ENCODE measurements around the gene ARID1B. TPM values are rescaled to one million over a fixed set of nuclear protein-coding genes. Genes with fewer than 3 reads are reported as not detected.

Gene ARID1B
- total RNA-seq, 2 donors from 2014 or later, result 66.7 to 67.3 TPM

DNA sequence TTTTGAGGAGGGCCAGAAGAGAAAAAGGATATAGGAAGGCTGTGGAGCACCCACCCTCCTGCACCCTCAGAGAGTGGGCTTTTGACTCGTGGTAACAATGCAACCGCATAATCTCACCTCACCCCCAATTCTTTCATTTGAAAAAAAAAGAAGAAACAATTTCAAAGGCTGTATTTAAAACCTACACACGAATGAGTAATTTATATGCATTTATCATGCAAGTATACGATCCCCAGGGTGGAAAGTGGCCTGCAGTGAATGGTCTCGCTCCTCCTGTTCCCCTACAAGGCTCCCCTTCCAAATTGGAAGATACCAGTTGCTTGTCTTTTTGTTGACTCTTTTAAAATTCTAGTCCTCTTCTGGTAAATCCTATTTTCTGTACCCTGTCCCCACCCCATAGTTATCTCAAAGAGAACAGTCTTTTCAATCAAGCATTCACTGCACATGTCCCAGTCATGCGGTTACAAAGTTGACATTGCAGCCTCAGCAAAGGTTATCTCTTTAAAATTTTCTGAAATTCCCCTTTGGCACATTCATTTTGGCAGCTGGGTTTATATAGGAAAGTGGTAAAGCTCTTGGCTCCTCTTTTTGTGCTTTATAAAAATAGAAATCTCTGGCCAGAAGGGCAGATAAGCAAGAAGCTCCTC lies 110.6 kb downstream of the ARID1B start:
- ATAC-seq (replicated peaks), result no peak
- no peak overlapping the region for H3K27ac Mint-ChIP-seq
- H3K36me3 Mint-ChIP-seq (ENCODE audit: low read depth), result no peaks in the 10 kb centered on the region
- no peak overlapping the region for H3K4me3 Mint-ChIP-seq
- H3K4me1 Mint-ChIP-seq, result peaks cover 30% of the 10 kb centered on the region
- no peaks in the 10 kb centered on the region for H3K9me3 Mint-ChIP-seq
- no peaks in the 10 kb centered on the region for H3K27me3 Mint-ChIP-seq

GRCh38 chr6:156889469-156889868 lies 112.3 kb downstream of the ARID1B start:
- Mint-ChIP-seq H3K27ac (no peak overlapping the region), H3K9me3 (no peaks in the 10 kb centered on the region), H3K4me1 (peaks cover 28% of the 10 kb centered on the region), H3K36me3 (ENCODE audit: low read depth) (no peaks in the 10 kb centered on the region), H3K4me3 (no peak overlapping the region), H3K27me3 (no peaks in the 10 kb centered on the region)
- ATAC-seq (replicated peaks), result no peak

- Mint-ChIP-seq H3K36me3 (ENCODE audit: low read depth) (no peaks in the 10 kb centered on the region), H3K4me1 (peaks cover 33% of the 10 kb centered on the region), H3K27me3 (no peaks in the 10 kb centered on the region), H3K4me3 (no peak overlapping the region), H3K9me3 (no peaks in the 10 kb centered on the region), H3K27ac (no peak overlapping the region)
- ATAC-seq (replicated peaks), result no peak
Measured at GRCh38 chr6:156889986-156890385, 112.8 kb downstream of the ARID1B start.

DNA sequence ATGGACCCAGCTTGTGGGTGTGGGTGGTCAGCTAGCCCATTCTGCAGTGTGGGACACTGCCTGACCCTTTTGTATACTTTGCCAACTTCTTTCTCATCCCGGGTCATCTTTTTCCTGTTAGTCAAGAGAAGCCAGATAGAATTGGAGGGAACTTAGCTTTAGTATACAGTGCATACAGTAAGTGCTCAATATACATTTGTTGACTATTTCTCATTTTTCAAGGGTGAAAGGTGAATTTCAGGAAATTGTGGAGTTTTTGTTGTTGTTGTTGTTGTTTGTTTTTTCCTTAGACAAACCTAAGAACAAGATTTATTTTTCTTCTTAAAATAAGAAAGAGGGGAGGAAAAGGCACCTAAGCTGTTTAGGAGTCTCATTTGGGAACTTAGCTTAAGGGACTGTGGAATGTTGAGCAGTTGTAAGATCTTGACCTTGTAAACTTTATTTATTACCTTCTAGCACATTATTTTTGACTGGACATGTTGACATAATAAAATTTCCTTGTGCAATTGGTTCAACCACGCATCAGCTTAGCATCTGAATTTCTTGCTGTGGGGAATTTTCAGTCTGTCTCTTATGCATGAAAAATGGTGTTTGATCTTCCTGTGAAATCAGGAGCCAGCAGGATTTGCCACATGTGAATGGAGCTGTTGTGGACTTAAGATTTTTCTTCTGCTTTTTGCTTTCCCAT lies 113.6 kb downstream of the ARID1B start:
- Mint-ChIP-seq H3K4me3 (no peak overlapping the region), H3K27ac (no peak overlapping the region), H3K36me3 (ENCODE audit: low read depth) (no peaks in the 10 kb centered on the region), H3K9me3 (no peaks in the 10 kb centered on the region), H3K4me1 (peaks cover 35% of the 10 kb centered on the region), H3K27me3 (no peaks in the 10 kb centered on the region)
- no peak for ATAC-seq (replicated peaks)

- Mint-ChIP-seq H3K36me3 (ENCODE audit: low read depth) (peaks cover 17% of the 10 kb centered on the region), H3K27me3 (no peaks in the 10 kb centered on the region), H3K4me1 (peaks cover 45% of the 10 kb centered on the region), H3K9me3 (no peaks in the 10 kb centered on the region), H3K27ac (peak overlapping the region; percentile 59), H3K4me3 (no peak overlapping the region)
- no peak for ATAC-seq (replicated peaks)
Measured at GRCh38 chr6:156897907-156898531, 120.8 kb downstream of the ARID1B start.

DNA sequence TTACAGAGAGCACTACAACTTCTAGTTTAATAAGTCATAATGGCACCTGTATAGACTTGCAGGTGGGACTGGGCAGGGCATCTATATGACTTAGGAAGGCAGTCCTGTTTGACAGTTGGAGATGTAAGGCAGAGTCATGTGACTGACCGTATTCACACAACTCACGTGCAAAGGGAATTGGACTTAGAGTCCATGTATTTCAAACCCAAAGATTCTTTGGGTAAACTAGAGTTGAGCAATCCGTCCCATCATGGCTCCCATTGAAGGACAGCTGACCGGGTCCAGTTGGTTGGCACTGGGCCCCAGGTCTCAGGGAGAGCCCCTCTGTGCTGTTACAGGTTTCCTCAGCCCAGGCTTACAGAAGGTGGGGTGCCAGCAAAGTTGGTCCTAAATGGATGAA lies 121.9 kb downstream of the ARID1B start:
- no peak overlapping the region for H3K4me3 Mint-ChIP-seq
- ATAC-seq (replicated peaks), result no peak
- H3K4me1 Mint-ChIP-seq, result peaks cover 44% of the 10 kb centered on the region
- H3K27ac Mint-ChIP-seq, result no peak overlapping the region
- peaks cover 26% of the 10 kb centered on the region for H3K36me3 Mint-ChIP-seq (ENCODE audit: low read depth)
- H3K27me3 Mint-ChIP-seq, result no peaks in the 10 kb centered on the region
- H3K9me3 Mint-ChIP-seq, result no peaks in the 10 kb centered on the region

GRCh38 chr6:156899532-156900135 lies 122.5 kb downstream of the ARID1B start:
- no peak for ATAC-seq (replicated peaks)
- no peak overlapping the region for H3K4me3 Mint-ChIP-seq
- no peaks in the 10 kb centered on the region for H3K9me3 Mint-ChIP-seq
- peaks cover 30% of the 10 kb centered on the region for H3K36me3 Mint-ChIP-seq (ENCODE audit: low read depth)
- no peak overlapping the region for H3K27ac Mint-ChIP-seq
- peaks cover 39% of the 10 kb centered on the region for H3K4me1 Mint-ChIP-seq
- H3K27me3 Mint-ChIP-seq, result no peaks in the 10 kb centered on the region

- H3K4me1 Mint-ChIP-seq, result peaks cover 32% of the 10 kb centered on the region
- no peaks in the 10 kb centered on the region for H3K27me3 Mint-ChIP-seq
- peak overlapping the region; percentile 8 for H3K27ac Mint-ChIP-seq
- ATAC-seq (replicated peaks), result no peak
- peaks cover 30% of the 10 kb centered on the region for H3K36me3 Mint-ChIP-seq (ENCODE audit: low read depth)
- H3K9me3 Mint-ChIP-seq, result no peaks in the 10 kb centered on the region
- no peak overlapping the region for H3K4me3 Mint-ChIP-seq
Measured at GRCh38 chr6:156900292-156900691, 123.1 kb downstream of the ARID1B start.

DNA sequence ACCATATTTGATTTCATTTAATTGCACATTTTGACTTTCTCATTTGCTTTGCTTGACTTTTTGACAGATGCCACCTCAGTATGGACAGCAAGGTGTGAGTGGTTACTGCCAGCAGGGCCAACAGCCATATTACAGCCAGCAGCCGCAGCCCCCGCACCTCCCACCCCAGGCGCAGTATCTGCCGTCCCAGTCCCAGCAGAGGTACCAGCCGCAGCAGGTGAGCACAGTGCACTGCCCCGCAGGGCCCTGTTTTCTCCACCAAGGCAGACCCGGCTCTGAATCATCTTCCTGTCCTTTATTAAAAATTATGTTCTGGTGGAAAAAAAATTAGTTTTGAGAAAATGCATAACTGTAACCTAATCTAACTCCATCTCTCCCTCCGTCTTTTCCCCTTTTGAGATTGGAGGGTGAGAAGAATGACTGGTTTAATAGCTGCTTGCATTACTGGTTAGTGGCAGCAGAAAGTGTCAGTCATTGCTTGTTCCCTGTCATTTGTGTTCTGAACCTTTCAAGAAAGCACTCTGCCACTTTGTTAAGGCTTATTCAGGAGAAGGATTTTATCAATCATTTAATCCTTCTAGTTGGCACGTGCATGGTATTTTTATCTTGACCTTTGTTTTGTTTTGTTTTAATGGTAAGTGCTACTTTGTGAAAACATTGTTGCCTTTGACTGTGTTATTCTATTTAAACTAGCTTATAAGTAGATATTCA lies 124.3 kb downstream of the ARID1B start:
- peaks cover 36% of the 10 kb centered on the region for H3K36me3 Mint-ChIP-seq (ENCODE audit: low read depth)
- H3K4me1 Mint-ChIP-seq, result peaks cover 35% of the 10 kb centered on the region
- no peak overlapping the region for H3K4me3 Mint-ChIP-seq
- H3K9me3 Mint-ChIP-seq, result no peaks in the 10 kb centered on the region
- H3K27ac Mint-ChIP-seq, result peak overlapping the region; percentile 28
- no peaks in the 10 kb centered on the region for H3K27me3 Mint-ChIP-seq
- ATAC-seq (replicated peaks), result no peak

DNA sequence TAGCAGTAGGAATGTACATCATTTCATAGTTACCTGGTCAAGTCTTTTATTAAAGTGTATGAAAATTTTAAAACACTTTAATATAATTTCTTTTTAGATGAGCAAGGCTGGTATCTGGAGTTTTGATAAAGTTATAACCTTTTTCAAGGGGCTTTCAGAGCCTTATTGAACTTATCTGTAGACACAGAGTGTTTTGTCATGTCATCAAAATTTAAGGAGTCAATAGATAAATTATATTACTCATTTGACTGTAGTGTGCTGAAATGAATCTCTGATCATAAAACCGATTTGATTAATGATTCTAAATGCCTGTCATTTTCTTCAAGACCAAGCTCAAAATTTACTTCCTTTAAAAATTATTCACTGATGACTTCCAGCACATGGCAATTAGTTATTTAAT lies 125.6 kb downstream of the ARID1B start:
- Mint-ChIP-seq H3K27me3 (no peaks in the 10 kb centered on the region), H3K9me3 (no peaks in the 10 kb centered on the region), H3K36me3 (ENCODE audit: low read depth) (peaks cover 43% of the 10 kb centered on the region), H3K27ac (no peak overlapping the region), H3K4me3 (no peak overlapping the region), H3K4me1 (peaks cover 40% of the 10 kb centered on the region)
- no peak for ATAC-seq (replicated peaks)

- Mint-ChIP-seq H3K36me3 (ENCODE audit: low read depth) (peaks cover 43% of the 10 kb centered on the region), H3K4me1 (peaks cover 33% of the 10 kb centered on the region), H3K27me3 (no peaks in the 10 kb centered on the region), H3K9me3 (no peaks in the 10 kb centered on the region), H3K4me3 (no peak overlapping the region), H3K27ac (no peak overlapping the region)
- no peak for ATAC-seq (replicated peaks)
Measured at GRCh38 chr6:156904176-156904967, 127.2 kb downstream of the ARID1B start.

DNA sequence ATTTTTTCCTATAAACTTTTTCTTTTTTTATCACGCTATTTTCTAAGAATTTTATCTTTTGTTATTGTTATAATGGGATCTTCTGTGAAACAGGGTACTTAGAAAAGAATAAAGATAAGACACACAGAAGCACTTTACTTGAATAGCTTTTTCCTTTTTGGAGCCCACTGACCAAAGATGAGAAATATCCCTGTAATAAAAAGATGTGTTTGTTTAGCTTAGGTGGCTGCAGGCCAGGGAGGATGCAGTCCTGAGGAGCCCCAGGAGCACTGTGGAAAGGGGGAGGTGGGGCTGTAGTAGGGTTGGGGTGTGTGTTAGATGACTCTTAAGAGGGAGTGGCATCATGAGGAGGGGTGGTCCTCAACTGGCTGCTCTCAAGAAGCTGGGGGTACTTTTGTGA lies 128.6 kb downstream of the ARID1B start:
- Mint-ChIP-seq H3K9me3 (no peaks in the 10 kb centered on the region), H3K27ac (no peak overlapping the region), H3K36me3 (ENCODE audit: low read depth) (peaks cover 42% of the 10 kb centered on the region), H3K4me1 (peaks cover 35% of the 10 kb centered on the region), H3K4me3 (no peak overlapping the region), H3K27me3 (no peaks in the 10 kb centered on the region)
- no peak for ATAC-seq (replicated peaks)

- H3K4me3 Mint-ChIP-seq, result no peak overlapping the region
- H3K27ac Mint-ChIP-seq, result no peak overlapping the region
- ATAC-seq (replicated peaks), result no peak
- peaks cover 36% of the 10 kb centered on the region for H3K36me3 Mint-ChIP-seq (ENCODE audit: low read depth)
- H3K9me3 Mint-ChIP-seq, result no peaks in the 10 kb centered on the region
- peaks cover 32% of the 10 kb centered on the region for H3K4me1 Mint-ChIP-seq
- H3K27me3 Mint-ChIP-seq, result no peaks in the 10 kb centered on the region
Measured at GRCh38 chr6:156906451-156906850, 129.3 kb downstream of the ARID1B start.

Data from activated T-helper 17 cell treated with anti-CD3 and anti-CD28 coated beads, Interleukin-2, amount 50 U/mL, for 72 hours (primary cell).